LNCaP clone FGC (cell line): ENCODE measurements around the gene ZMYND10.

ENCODE experiments used
- DNase-seq: peaks from one replicate; pipeline ENCODE4 v3.0.0-alpha.2; 2011; ENCODE audit warnings: low read depth
- H3K4me3 ChIP-seq: 2 replicates; pipeline ENCODE4 v1.5.1; 2011; ENCODE audit warnings: mild to moderate bottlenecking, low read depth, low read length, control low read depth
- CTCF ChIP-seq: IDR thresholded peaks from 2 replicates; pipeline ENCODE4 v1.5.1; 2012; ENCODE audit warnings: mild to moderate bottlenecking; ENCODE audit not compliant: control insufficient read depth, insufficient read depth; ENCODE audit errors: extremely low read depth

The ZMYND10 gene

GRCh38 chr3:50340448-50341329 lies 4.8 kb downstream of the ZMYND10 start, which contains the start of gene RASSF1:
RASSF1 (minus strand) TSS chr3:50340836; CDS start chr3:50340805, 31 bp downstream.
- TF ChIP-seq CTCF, result no peak
- no peak for DNase-seq
- no peak within 1 kb of the TSS for H3K4me3 ChIP-seq

- no peak for TF ChIP-seq CTCF
- DNase-seq, result no peak
- no peak overlapping the region for H3K4me3 ChIP-seq
Measured at GRCh38 chr3:50340147-50340447, 5.4 kb downstream of the ZMYND10 start.

GRCh38 chr3:50339485-50340146 lies 5.9 kb downstream of the ZMYND10 start:
- no peak overlapping the region for H3K4me3 ChIP-seq
- no peak for DNase-seq
- TF ChIP-seq CTCF, result no peak

GRCh38 chr3:50338965-50339364 lies 6.6 kb downstream of the ZMYND10 start:
- no peak for TF ChIP-seq CTCF
- no peak overlapping the region for H3K4me3 ChIP-seq
- DNase-seq, result no peak

- DNase-seq, result peak; percentile 99
- no peak for TF ChIP-seq CTCF
- peak overlapping the region; percentile 89 for H3K4me3 ChIP-seq
Measured at GRCh38 chr3:50337175-50337861, 8.2 kb downstream of the ZMYND10 start.

- H3K4me3 ChIP-seq, result peak overlapping the region; percentile 89
- DNase-seq, result no peak
- no peak for TF ChIP-seq CTCF
Measured at GRCh38 chr3:50336452-50337174, 8.9 kb downstream of the ZMYND10 start.
